CD4-positive, alpha-beta T cell treated with Interleukin-12 subunit alpha and Interleukin-12 subunit beta, for 1 hour (primary cell): ENCODE measurements around the gene DHX35.

Source experiments
- DNase-seq: peaks from one replicate; pipeline ENCODE4 v3.0.0-alpha.2; 2020

The DHX35 gene

GRCh38 chr20:39032997-39033396, 70.9 kb downstream of the DHX35 start:
- no peak for DNase-seq

GRCh38 chr20:39036011-39036410, 73.9 kb downstream of the DHX35 start:
- DNase-seq: no peak

DNA sequence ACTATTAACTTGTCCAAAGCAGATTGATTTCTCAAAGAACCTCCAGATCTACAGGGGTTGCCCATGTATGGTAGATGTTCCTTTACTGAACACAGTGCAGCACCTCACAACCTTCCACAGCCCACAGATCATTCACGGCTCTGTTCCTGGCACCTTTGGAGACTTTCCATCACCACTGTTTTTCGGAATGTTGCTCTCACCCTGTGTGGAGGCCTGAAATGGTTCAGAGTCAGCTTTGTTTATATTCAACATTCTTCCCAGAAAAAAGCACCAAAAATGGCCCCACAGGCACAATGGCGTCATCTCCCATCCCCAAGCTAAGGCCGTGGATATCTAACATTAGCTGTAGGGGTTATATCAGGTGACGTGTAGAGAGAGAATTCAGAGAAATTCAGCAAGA, 74.7 kb downstream of the DHX35 start:
- no peak for DNase-seq

GRCh38 chr20:39038047-39038446, 75.9 kb downstream of the DHX35 start:
- DNase-seq: no peak

GRCh38 chr20:39038495-39038894, 76.4 kb downstream of the DHX35 start:
- DNase-seq: no peak

- DNase-seq: no peak
Measured at GRCh38 chr20:39039261-39039660, 77.1 kb downstream of the DHX35 start.

DNA sequence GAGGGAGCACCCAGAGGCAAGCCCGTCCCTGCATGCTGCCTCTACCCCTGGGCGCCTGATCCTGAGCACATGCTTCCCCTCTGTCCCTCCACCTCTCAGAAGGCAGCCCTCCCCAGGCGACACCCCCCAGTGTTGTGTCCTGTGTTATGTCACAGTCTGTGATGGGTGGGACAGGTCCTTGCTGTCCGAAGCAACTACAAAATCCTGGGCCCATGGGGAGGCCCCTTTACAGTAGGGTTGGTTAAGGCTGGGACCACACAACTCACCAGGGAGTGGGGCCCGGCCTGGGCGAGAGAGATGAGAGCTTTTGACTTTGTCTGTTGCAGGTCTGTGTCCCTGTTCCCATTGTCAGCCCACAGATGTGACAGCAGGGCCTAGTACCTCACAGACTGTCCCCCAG, 78.0 kb downstream of the DHX35 start:
- no peak for DNase-seq

- DNase-seq: no peak
Measured at GRCh38 chr20:39041067-39041466, 78.9 kb downstream of the DHX35 start.

- no peak for DNase-seq
Measured at GRCh38 chr20:39042279-39043150, 80.4 kb downstream of the DHX35 start.

- no peak for DNase-seq
Measured at GRCh38 chr20:39044501-39044900, 82.4 kb downstream of the DHX35 start.

- DNase-seq: no peak
Measured at GRCh38 chr20:39045676-39046075, 83.5 kb downstream of the DHX35 start.

DNA sequence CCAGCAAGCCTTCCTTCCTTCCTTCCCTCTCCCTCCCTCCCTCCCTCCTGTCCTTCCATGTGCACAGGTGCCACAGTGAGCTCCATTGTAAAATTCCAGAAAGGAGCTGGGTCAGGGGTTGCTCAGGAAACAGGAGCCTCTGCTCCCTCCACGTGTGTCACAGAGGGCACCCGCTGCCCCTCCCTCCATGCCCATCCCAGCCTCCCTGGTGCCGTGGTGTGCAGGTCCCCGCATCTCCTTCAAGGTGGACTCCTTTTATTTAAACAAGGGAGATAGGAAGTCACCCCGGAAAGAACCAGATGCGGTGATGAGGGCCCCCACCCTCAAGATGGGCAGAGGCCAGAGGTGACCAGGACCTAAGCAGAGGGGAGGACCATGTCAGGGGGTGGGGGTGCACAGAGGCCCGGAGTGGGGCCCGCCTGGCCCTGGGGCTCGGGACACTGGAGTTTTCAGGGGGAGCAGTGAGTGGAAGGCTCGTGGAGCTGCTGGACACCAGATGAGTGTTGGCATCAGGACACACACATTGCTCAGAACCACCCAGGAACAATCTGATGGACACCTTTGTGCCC, 85.4 kb downstream of the DHX35 start:
- no peak for DNase-seq

GRCh38 chr20:39048000-39048696, 86.0 kb downstream of the DHX35 start:
- DNase-seq: peak; percentile 73

- DNase-seq: no peak
Measured at GRCh38 chr20:39049148-39049547, 87.0 kb downstream of the DHX35 start.

DNA sequence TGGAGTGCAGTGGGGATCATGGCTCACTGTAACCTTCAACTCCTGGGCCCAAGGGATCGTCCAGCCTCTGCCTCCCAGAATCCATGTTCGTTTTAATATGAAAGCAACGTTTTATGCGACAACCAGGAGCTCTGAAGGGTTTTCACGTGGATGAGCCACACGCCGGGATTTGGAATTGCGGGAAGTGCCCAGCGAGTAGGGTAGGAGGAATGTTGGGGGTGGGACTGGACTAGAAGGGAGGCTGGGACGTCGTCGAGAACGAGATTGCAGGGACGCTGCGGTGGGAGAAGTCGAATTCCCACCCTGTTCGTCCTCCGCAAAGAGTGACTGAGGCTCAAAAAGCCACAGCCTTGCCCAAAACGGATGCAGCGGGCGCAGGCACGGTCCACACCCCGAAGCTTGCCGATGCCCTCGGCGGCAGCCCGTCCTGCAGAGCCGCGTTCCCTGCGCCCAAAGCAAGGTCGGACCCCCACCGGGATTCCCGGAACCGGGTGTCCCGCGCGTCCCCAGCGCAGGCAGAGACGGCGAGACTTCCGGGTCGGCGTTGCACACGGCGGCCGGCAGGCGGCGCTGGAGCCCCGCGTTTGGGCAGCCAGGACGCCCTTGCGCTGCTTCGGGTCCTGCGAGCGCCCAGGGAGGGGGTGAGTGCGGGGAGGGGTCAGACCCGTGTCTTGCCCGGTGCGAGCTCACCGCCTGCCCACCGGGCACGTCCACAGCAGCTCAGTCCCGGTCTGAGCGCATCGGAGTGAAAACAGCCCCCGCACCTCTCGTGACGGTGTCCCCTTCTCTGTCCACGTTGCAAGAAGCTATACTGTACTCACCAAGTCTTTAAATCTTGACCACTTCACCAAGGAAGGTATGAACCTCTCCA, 87.8 kb downstream of the DHX35 start:
- peak; percentile 84 for DNase-seq

- no peak for DNase-seq
Measured at GRCh38 chr20:39050555-39050902, 88.4 kb downstream of the DHX35 start.

- no peak for DNase-seq
Measured at GRCh38 chr20:39052676-39053075, 90.5 kb downstream of the DHX35 start.

- no peak for DNase-seq
Measured at GRCh38 chr20:39057143-39057542, 95.0 kb downstream of the DHX35 start.

DNA sequence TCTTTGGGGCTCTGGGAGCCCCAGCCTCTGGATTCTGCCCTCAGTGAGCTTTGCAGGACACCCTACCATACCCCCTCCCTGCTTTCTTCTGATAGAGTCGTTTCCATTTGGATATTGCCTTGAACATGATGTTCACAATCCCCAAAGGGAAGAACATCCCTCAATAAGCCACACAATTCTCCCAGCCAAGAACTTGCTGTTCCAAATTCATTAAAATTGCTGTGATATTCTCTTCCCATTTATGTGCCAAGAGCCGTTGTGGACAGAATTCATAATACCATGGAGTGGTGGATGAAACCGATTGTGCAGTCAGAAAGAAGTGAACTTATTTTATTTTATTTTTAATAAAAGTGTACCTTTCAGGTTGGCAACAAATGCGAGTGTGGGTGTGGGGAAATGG, 95.8 kb downstream of the DHX35 start:
- no peak for DNase-seq

GRCh38 chr20:39059036-39059435, 96.9 kb downstream of the DHX35 start:
- DNase-seq: no peak

- DNase-seq: no peak
Measured at GRCh38 chr20:39066471-39067242, 104.5 kb downstream of the DHX35 start.

- no peak for DNase-seq
Measured at GRCh38 chr20:39067526-39068216, 105.5 kb downstream of the DHX35 start.
